Retinal pigment epithelial cell (primary cell): ENCODE results near the gene SRPRB.

ENCODE experiments used
- DNase-seq: peaks from one replicate; pipeline ENCODE4 v3.0.0-alpha.2; 2010; ENCODE audit warnings: low read depth
- H3K4me3 ChIP-seq: 2 replicates; pipeline ENCODE4 v1.5.1; 2011; ENCODE audit warnings: mild to moderate bottlenecking, low read length, control low read depth, moderate library complexity
- CTCF ChIP-seq: conservative IDR thresholded peaks from 2 replicates; pipeline ENCODE4 v1.5.1; 2011; ENCODE audit warnings: low read depth, low read length, control low read depth, inconsistent platforms

SRPRB gene

GRCh38 chr3:133797396-133798105 is 8.1 kb upstream of the SRPRB start:
- TF ChIP-seq CTCF, result no peak
- no peak overlapping the region for H3K4me3 ChIP-seq
- no peak for DNase-seq

GRCh38 chr3:133799794-133800585 is 5.6 kb upstream of the SRPRB start:
- no peak overlapping the region for H3K4me3 ChIP-seq
- no peak for TF ChIP-seq CTCF
- DNase-seq, result no peak

- DNase-seq, result no peak
- no peak for TF ChIP-seq CTCF
- no peak overlapping the region for H3K4me3 ChIP-seq
Measured at GRCh38 chr3:133803469-133803868, 2.1 kb upstream of the SRPRB start.

GRCh38 chr3:133804896-133805295 is 719 bp upstream of the SRPRB start:
- TF ChIP-seq CTCF, result no peak
- peak overlapping the region; percentile 94 for H3K4me3 ChIP-seq

GRCh38 chr3:133805384-133805701 is 272 bp upstream of the SRPRB start:
- peak overlapping the region; percentile 94 for H3K4me3 ChIP-seq
- DNase-seq, result no peak
- no peak for TF ChIP-seq CTCF

More at GRCh38 chr3:133804896-133805295, 719 bp upstream of the SRPRB start:
- no peak for DNase-seq

GRCh38 chr3:133812872-133813271 is 7.3 kb downstream of the SRPRB start:
- TF ChIP-seq CTCF, result no peak
- DNase-seq, result no peak
- H3K4me3 ChIP-seq, result no peak overlapping the region

GRCh38 chr3:133815386-133815785 is 9.8 kb downstream of the SRPRB start:
- no peak for DNase-seq
- no peak overlapping the region for H3K4me3 ChIP-seq
- TF ChIP-seq CTCF, result no peak
